IPS-15b (cell line): ENCODE results near the gene DCAF11.

Experiments
- H3K27me3 ChIP-seq: one replicate; pipeline ENCODE4 v1.6.1; 2013; ENCODE audit warnings: low read length; ENCODE audit not compliant: control insufficient read depth, insufficient read depth
- H3K36me3 ChIP-seq: one replicate; pipeline ENCODE4 v1.6.1; 2013; ENCODE audit warnings: low read length; ENCODE audit not compliant: control insufficient read depth, insufficient read depth
- H3K4me1 ChIP-seq: one replicate; pipeline ENCODE4 v1.6.1; 2013; ENCODE audit warnings: mild to moderate bottlenecking, low read length; ENCODE audit not compliant: control insufficient read depth, insufficient read depth
- H3K4me3 ChIP-seq: one replicate; pipeline ENCODE4 v1.5.1; 2013; ENCODE audit warnings: low read depth, low read length
- H3K9ac ChIP-seq: one replicate; pipeline ENCODE4 v1.6.1; 2013; ENCODE audit warnings: low read depth, mild to moderate bottlenecking, low read length
- H3K9me3 ChIP-seq: one replicate; pipeline ENCODE4 v1.6.1; 2013; ENCODE audit warnings: mild to moderate bottlenecking, low read length; ENCODE audit not compliant: control insufficient read depth, insufficient read depth

The DCAF11 gene

GRCh38 chr14:24116128-24116814, 1.7 kb downstream of the DCAF11 start:
- H3K36me3 ChIP-seq: peaks cover 26% of the 10 kb centered on the region
- H3K9me3 ChIP-seq: no peaks in the 10 kb centered on the region
- H3K27me3 ChIP-seq: no peaks in the 10 kb centered on the region
- peak overlapping the region; percentile 74 for H3K9ac ChIP-seq
- H3K4me1 ChIP-seq: peaks cover 3% of the 10 kb centered on the region
- H3K4me3 ChIP-seq: peak overlapping the region; percentile 93

GRCh38 chr14:24117179-24117578, 2.6 kb downstream of the DCAF11 start:
- Histone ChIP-seq H3K36me3 (peaks cover 27% of the 10 kb centered on the region), H3K27me3 (no peaks in the 10 kb centered on the region), H3K4me3 (no peak overlapping the region), H3K9me3 (no peaks in the 10 kb centered on the region), H3K4me1 (peaks cover 3% of the 10 kb centered on the region), H3K9ac (no peak overlapping the region)

GRCh38 chr14:24119691-24120090, 5.1 kb downstream of the DCAF11 start:
- H3K4me3 ChIP-seq: no peak overlapping the region
- no peak overlapping the region for H3K9ac ChIP-seq
- H3K4me1 ChIP-seq: peaks cover 3% of the 10 kb centered on the region
- H3K36me3 ChIP-seq: peaks cover 38% of the 10 kb centered on the region
- H3K9me3 ChIP-seq: no peaks in the 10 kb centered on the region
- no peaks in the 10 kb centered on the region for H3K27me3 ChIP-seq

- no peak overlapping the region for H3K9ac ChIP-seq
- peaks cover 2% of the 10 kb centered on the region for H3K4me1 ChIP-seq
- H3K27me3 ChIP-seq: no peaks in the 10 kb centered on the region
- peaks cover 38% of the 10 kb centered on the region for H3K36me3 ChIP-seq
- H3K9me3 ChIP-seq: no peaks in the 10 kb centered on the region
- no peak overlapping the region for H3K4me3 ChIP-seq
These were observed 6.6 kb downstream of the DCAF11 start for GRCh38 chr14:24121210-24121609.

- Histone ChIP-seq H3K4me3 (no peak overlapping the region), H3K27me3 (no peaks in the 10 kb centered on the region), H3K9ac (no peak overlapping the region), H3K4me1 (no peaks in the 10 kb centered on the region), H3K9me3 (no peaks in the 10 kb centered on the region), H3K36me3 (peaks cover 35% of the 10 kb centered on the region)
These were observed 7.8 kb downstream of the DCAF11 start for GRCh38 chr14:24122416-24122815.

GRCh38 chr14:24122898-24123297, 8.3 kb downstream of the DCAF11 start:
- H3K9ac ChIP-seq: no peak overlapping the region
- H3K36me3 ChIP-seq: peaks cover 33% of the 10 kb centered on the region
- H3K4me1 ChIP-seq: no peaks in the 10 kb centered on the region
- H3K9me3 ChIP-seq: no peaks in the 10 kb centered on the region
- H3K27me3 ChIP-seq: no peaks in the 10 kb centered on the region
- H3K4me3 ChIP-seq: no peak overlapping the region

- no peaks in the 10 kb centered on the region for H3K4me1 ChIP-seq
- H3K4me3 ChIP-seq: no peak overlapping the region
- no peaks in the 10 kb centered on the region for H3K27me3 ChIP-seq
- H3K9me3 ChIP-seq: no peaks in the 10 kb centered on the region
- peaks cover 26% of the 10 kb centered on the region for H3K36me3 ChIP-seq
- H3K9ac ChIP-seq: no peak overlapping the region
These were observed 9.1 kb downstream of the DCAF11 start for GRCh38 chr14:24123424-24124417.

GRCh38 chr14:24126939-24127338, 12.4 kb downstream of the DCAF11 start:
- H3K27me3 ChIP-seq: no peaks in the 10 kb centered on the region
- H3K4me3 ChIP-seq: no peak overlapping the region
- peaks cover 1% of the 10 kb centered on the region for H3K4me1 ChIP-seq
- no peak overlapping the region for H3K9ac ChIP-seq
- H3K9me3 ChIP-seq: no peaks in the 10 kb centered on the region
- peaks cover 11% of the 10 kb centered on the region for H3K36me3 ChIP-seq

- H3K9ac ChIP-seq: no peak overlapping the region
- peaks cover 7% of the 10 kb centered on the region for H3K36me3 ChIP-seq
These were observed 13.1 kb downstream of the DCAF11 start for GRCh38 chr14:24127673-24128072.

GRCh38 chr14:24129410-24129998, 14.9 kb downstream of the DCAF11 start:
- no peak overlapping the region for H3K4me3 ChIP-seq
- H3K9ac ChIP-seq: no peak overlapping the region

More at GRCh38 chr14:24127673-24128072, 13.1 kb downstream of the DCAF11 start:
- Histone ChIP-seq H3K4me1 (peaks cover 2% of the 10 kb centered on the region), H3K4me3 (no peak overlapping the region), H3K9me3 (no peaks in the 10 kb centered on the region), H3K27me3 (no peaks in the 10 kb centered on the region)

GRCh38 chr14:24130380-24130716, 15.8 kb downstream of the DCAF11 start, which contains the start of gene FITM1:
Gene FITM1 (plus strand): TSS chr14:24130659. CDS start chr14:24131564, 905 bp downstream.
- Histone ChIP-seq H3K9me3 (no peaks in the 10 kb centered on the region), H3K9ac (no peak within 1 kb of the TSS), H3K36me3 (no peaks in the 10 kb centered on the region), H3K27me3 (no peaks in the 10 kb centered on the region), H3K4me1 (peaks cover 2% of the 10 kb centered on the region), H3K4me3 (no peak within 1 kb of the TSS)

More at GRCh38 chr14:24129410-24129998, 14.9 kb downstream of the DCAF11 start:
- no peaks in the 10 kb centered on the region for H3K27me3 ChIP-seq
- H3K9me3 ChIP-seq: no peaks in the 10 kb centered on the region
- no peaks in the 10 kb centered on the region for H3K36me3 ChIP-seq
- H3K4me1 ChIP-seq: peaks cover 2% of the 10 kb centered on the region
